K562 (cell line): Measurements from ENCODE around the gene MRPS10. TPM values are rescaled to one million over a fixed set of nuclear protein-coding genes. Genes with fewer than 3 reads are reported as not detected.

Experiments used
- ATAC-seq: fragments of 200-7000 bp; cut with Tn5 transposase; 3 replicates; pipeline ENCODE4 v1.9.1; 2020; ENCODE audit warnings: moderate library complexity
- BruUV-seq: library from RNA; stranded (reverse); fragments of 400-500 nt; replicated peaks from 2 replicates; lab custom pipeline; 2021; lab: Mats Ljungman, UMichigan
- CTCF ChIA-PET: fragments of 300-600 bp; formaldehyde crosslinking; extraction: SDS; loops from one replicate; lab custom pipeline; 2021; ENCODE audit warnings: low intra/inter-chr PET ratio; lab: Yijun Ruan, JAX
- POLR2A ChIA-PET: fragments of 300-600, 350-650 bp; sonication (Branson Sonifier 250); formaldehyde crosslinking; extraction: SDS; loops from one replicate; lab custom pipeline; 2021; ENCODE audit warnings: antibody characterized with exemption, inconsistent platforms; lab: Yijun Ruan, JAX
- DNase-seq, 4 experiments: peaks; one replicate each; pipeline versions ENCODE4 v3.0.0 to v3.0.0-alpha.2; 2011 to 2018; ENCODE audit warnings: low spot score in 3 of 4, mixed read lengths in 3 of 4; ENCODE audit errors: extremely low read depth in 1 of 4
- FAIRE-seq: peaks from 2 replicates; lab custom pipeline; 2011; peaks lifted over from hg19 to GRCh38; lab: Jason Lieb, UNC
- H2AFZ ChIP-seq: 2 replicates; pipeline ENCODE4 v1.6.0; 2011; ENCODE audit warnings: low read depth, low read length, control low read depth, inconsistent platforms
- H3K27ac ChIP-seq: fragments of 200-600 bp; 3 replicates; pipeline ENCODE4 v1.8.0; 2011; ENCODE audit warnings: low read depth, mild to moderate bottlenecking, control low read depth, inconsistent platforms, low read length, moderate library complexity, mixed read lengths; ENCODE audit errors: extremely low read depth
- H3K27me3 ChIP-seq, 2 experiments: fragments of 300-600 bp in 1 of 2; 2 replicates in 1 of 2; 3 replicates in 1 of 2; pipeline versions ENCODE4 v1.6.0 to v1.8.0; 2011; ENCODE audit warnings: inconsistent platforms in 2 of 2, low read length in 2 of 2, mild to moderate bottlenecking in 1 of 2, mixed read lengths in 1 of 2, moderate library complexity in 1 of 2; ENCODE audit not compliant: control insufficient read depth in 2 of 2, insufficient read depth in 2 of 2
- H3K36me3 ChIP-seq: fragments of 300-600 bp; 3 replicates; pipeline ENCODE4 v1.8.0; 2011; ENCODE audit warnings: mild to moderate bottlenecking, low read length, inconsistent platforms; ENCODE audit not compliant: control insufficient read depth, insufficient read depth
- H3K4me1 ChIP-seq, 2 experiments: fragments of 200-600 bp in 1 of 2; replicated peaks in 1 of 2; 2 replicates in 1 of 2; 3 replicates in 1 of 2; pipeline versions ENCODE4 v1.5.1 to v1.8.0; 2011; ENCODE audit warnings: inconsistent platforms in 2 of 2, low read length in 2 of 2, mild to moderate bottlenecking in 1 of 2, mixed read lengths in 1 of 2, moderate library complexity in 1 of 2; ENCODE audit not compliant: control insufficient read depth in 2 of 2, insufficient read depth in 2 of 2
- H3K4me2 ChIP-seq: 2 replicates; pipeline ENCODE4 v1.6.1; 2011; ENCODE audit warnings: low read length, control low read depth, inconsistent platforms, mixed read lengths; ENCODE audit not compliant: insufficient read depth
- H3K4me3 ChIP-seq: fragments of 200-600 bp; sonication (generic), shearing (Covaris generic); 2 replicates; pipeline ENCODE4 v1.5.1; 2016; ENCODE audit warnings: control low read depth, inconsistent platforms
- H3K79me2 ChIP-seq: fragments of 200-600 bp; 3 replicates; pipeline ENCODE4 v1.8.0; 2011; ENCODE audit warnings: low read length, inconsistent platforms; ENCODE audit not compliant: control insufficient read depth, insufficient read depth
- H3K9ac ChIP-seq, 2 experiments: 2 replicates each; pipeline versions ENCODE4 v1.6.0 to v1.6.1; 2011; ENCODE audit warnings: low read depth in 2 of 2, low read length in 2 of 2, control low read depth in 1 of 2, inconsistent platforms in 1 of 2, mild to moderate bottlenecking in 1 of 2, mixed read lengths in 1 of 2; ENCODE audit not compliant: insufficient read depth in 1 of 2
- H3K9me1 ChIP-seq: one replicate; pipeline ENCODE4 v1.6.0; 2011; ENCODE audit warnings: inconsistent platforms, mild to moderate bottlenecking, low read length, moderate library complexity; ENCODE audit not compliant: control insufficient read depth, insufficient read depth
- H3K9me3 ChIP-seq: replicated peaks from 2 replicates; pipeline ENCODE4 v1.5.1; 2011; ENCODE audit warnings: low read depth, low read length, inconsistent platforms; ENCODE audit not compliant: control insufficient read depth, insufficient read depth
- H4K20me1 ChIP-seq: replicated peaks from 2 replicates; pipeline ENCODE4 v1.6.1; 2011; ENCODE audit warnings: low read length, inconsistent platforms, mixed read lengths; ENCODE audit not compliant: control insufficient read depth, insufficient read depth
- CHCHD3 ChIP-seq: fragments of 250-450 bp; sonication (Bioruptor Pico); IDR thresholded peaks from 2 replicates; pipeline ENCODE4 v2.1.2; 2022; ENCODE audit warnings: mild to moderate bottlenecking
- ELK3 ChIP-seq: fragments of 450-650 bp; formaldehyde crosslinking; IDR thresholded peaks from 2 replicates; pipeline ENCODE4 v1.4.0; 2020; ENCODE audit warnings: mild to moderate bottlenecking
- ETV5 ChIP-seq: sonication (generic); formaldehyde crosslinking; IDR thresholded peaks from 2 replicates; pipeline ENCODE4 v1.4.0; 2020; ENCODE audit warnings: low read depth, mild to moderate bottlenecking, missing genetic modification reagents
- GABPB2 ChIP-seq: fragments of 250-450 bp; sonication (Bioruptor Pico); conservative IDR thresholded peaks from 2 replicates; pipeline ENCODE4 v1.5.1; 2021; ENCODE audit warnings: mild to moderate bottlenecking
- HDAC1 ChIP-seq, 2 experiments: fragments of 450-650 bp; IDR thresholded peaks; 2 replicates each; pipeline ENCODE4 v1.6.1; 2016 to 2017; ENCODE audit warnings: inconsistent platforms in 1 of 2, mild to moderate bottlenecking in 1 of 2, moderate library complexity in 1 of 2
- PCBP1 ChIP-seq: fragments of 200-400 bp; formaldehyde crosslinking; IDR thresholded peaks from 2 replicates; pipeline ENCODE4 v1.6.1; 2018; ENCODE audit warnings: mild to moderate bottlenecking, low read depth, low read length; ENCODE audit not compliant: poor library complexity, severe bottlenecking
- RERE ChIP-seq: sonication (generic); formaldehyde crosslinking; IDR thresholded peaks from 2 replicates; pipeline ENCODE4 v1.8.0; 2023; ENCODE audit warnings: missing genetic modification reagents, mild to moderate bottlenecking, borderline replicate concordance
- ZBTB2 ChIP-seq: fragments of 450-650 bp; IDR thresholded peaks from 2 replicates; pipeline ENCODE4 v1.6.1; 2016; ENCODE audit warnings: antibody characterized with exemption
- ZBTB8A ChIP-seq: fragments of 450-650 bp; IDR thresholded peaks from 2 replicates; pipeline ENCODE4 v1.6.1; 2018; ENCODE audit warnings: mild to moderate bottlenecking, moderate library complexity; ENCODE audit not compliant: partially characterized antibody
- ZFP91 ChIP-seq: sonication (generic); formaldehyde crosslinking; IDR thresholded peaks from 2 replicates; pipeline ENCODE4 v1.8.0; 2022; ENCODE audit warnings: mild to moderate bottlenecking, missing genetic modification reagents
- ZNF699 ChIP-seq: fragments of 250-450 bp; sonication (Bioruptor Pico); IDR thresholded peaks from 2 replicates; pipeline ENCODE4 v1.8.0; 2021; ENCODE audit warnings: mild to moderate bottlenecking, moderate library complexity; ENCODE audit not compliant: insufficient replicate concordance
- WGBS: fragments of 100-300 bp; shearing (Covaris generic); methylation state at CpG from one replicate; pipeline ENCODE4 v1.1.6; 2016; ENCODE audit warnings: low coverage, mixed read lengths; ENCODE audit not compliant: insufficient coverage; ENCODE audit errors: missing lambda C conversion rate; 5-methylcytosine and 5-hydroxymethylcytosine counted together
- in situ Hi-C: fragments of 300-500 bp; cut with MboI; formaldehyde crosslinking; loops from 4 replicates; pipeline ENCODE4 v1.15.0; 2018; ENCODE audit warnings: inconsistent platforms, mixed read lengths
- intact Hi-C: fragments of 100-400 bp; cut with micrococcal nuclease; formaldehyde crosslinking; loops from 2 replicates; pipeline ENCODE4 v1.14.2; 2022
- polyA plus RNA-seq, 8 experiments: library from polyadenylated mRNA; depleted of rRNA in 4 of 8; stranded (reverse) in 5 of 8; unstranded in 3 of 8; fragments of >200 nt; fragmentation: Nextera tagmentation in 2 of 8; fragmentation: Illumina TruSeq in 1 of 8; extraction: Ambion mirVana in 2 of 8; extraction: Trizol in 1 of 8; gene quantifications; 2 replicates each; pipeline versions ENCODE4 v1.2.1 to v1.2.3, GENCODE V29; 2011 to 2014; ENCODE audit warnings: inconsistent platforms in 1 of 8, missing spikeins in 1 of 8
- total RNA-seq, 7 experiments: library from RNA; depleted of rRNA in 6 of 7; stranded (reverse); fragments of >200 nt in 6 of 7; fragmentation: Illumina TruSeq in 2 of 7; extraction: Trizol in 2 of 7; gene quantifications; 2 replicates each; pipeline versions ENCODE4 v1.2.1 to v1.2.3, GENCODE V29; 2011 to 2021; ENCODE audit warnings: low replicate concordance in 1 of 7

MRPS10 gene
- total and polyA plus RNA-seq, 9 of the 15 experiments (the other 6 are each of a cell fraction or from before 2014, with no cell fraction given): 48.6 to 166 (median 93.7) TPM

- intact Hi-C loops: no loop called here
- Histone ChIP-seq H3K27ac (no peak overlapping the region), H3K36me3 (no peaks in the 10 kb centered on the region), H3K9me1 (no peaks in the 10 kb centered on the region), H3K9ac (peak overlapping the region; percentile 15 to 73; a peak in 2 of 4 replicates), H3K4me2 (peak overlapping the region; percentile 59), H2AFZ (peak overlapping the region; percentile 77), H3K79me2 (no peaks in the 10 kb centered on the region), H3K4me1 (peaks cover 14 to 25% of the 10 kb centered on the region in 2 experiments), H4K20me1 (no peaks in the 10 kb centered on the region), H3K4me3 (no peak overlapping the region), H3K9me3 (no peaks in the 10 kb centered on the region), H3K27me3 (no peaks in the 10 kb centered on the region)
- DNase-seq (peak in 1 of 4 experiments; percentile 62), FAIRE-seq (peak; percentile 56), ATAC-seq (peak; percentile 77)
- in situ Hi-C loops: loop anchor here (10.0 kb wide), 1 partner anchor 442 kb away; the partner anchor contains the start of genes PRICKLE4 and TOMM6
- POLR2A ChIA-PET: interaction anchor here (0.5 to 2.0 kb wide), 13 partner anchors 9 to 653 kb away, joined by 3 to 13 read pairs (median 3); partner anchors contain the start of genes MRPS10 and RPL7L1
- no TSS peak for BruUV-seq
- CTCF ChIA-PET: interaction anchor here (0.6 to 1.1 kb wide), 3 partner anchors 58 to 309 kb away, joined by 4 to 5 read pairs (median 5); no protein-coding TSS in a partner anchor
- WGBS: 7% methylated on average over 8 of the region's 8 CpGs
- TF ChIP-seq ZFP91 (CRISPR knock-in tag) (no peak), PCBP1 (no peak), ETV5 (CRISPR knock-in tag) (no peak), ZBTB2 (no peak), HDAC1 (IDR thresholded peaks at IDR 0.05) (peak in 1 of 2 experiments; percentile 38; a peak in 1 of 4 replicates), ZBTB8A (no peak), ELK3 (no peak), RERE (CRISPR knock-in tag) (no peak), GABPB2 (no peak), ZNF699 (CRISPR knock-in tag) (no peak), CHCHD3 (CRISPR knock-in tag) (no peak)
These were observed 9.0 kb upstream of the MRPS10 start for GRCh38 chr6:42226645-42227143.
